Suprapubic skin (tissue), 4 donors: ENCODE data around the gene BAZ2B. TPM values are rescaled to one million over a fixed set of nuclear protein-coding genes. Genes with fewer than 3 reads are reported as not detected.
A peak's percentile ranks its signal among the peaks of the same experiment; 100 is the strongest.

ENCODE experiments used
- DNase-seq, 2 donors: peaks; one replicate each; pipeline ENCODE4 v3.0.0-alpha.2; 2019; ENCODE audit warnings: low spot score in 2 of 2
- H3K27ac ChIP-seq: fragments of 200-600 bp; sonication (generic); one replicate; pipeline ENCODE4 v1.5.1; 2019
- H3K27me3 ChIP-seq: fragments of 200-600 bp; sonication (generic); one replicate; pipeline ENCODE4 v1.5.1; 2019
- H3K36me3 ChIP-seq: fragments of 200-600 bp; sonication (generic); one replicate; pipeline ENCODE4 v1.5.1; 2019
- H3K4me1 ChIP-seq: fragments of 200-600 bp; sonication (generic); one replicate; pipeline ENCODE4 v1.5.1; 2019
- H3K4me3 ChIP-seq: fragments of 200-600 bp; sonication (generic); one replicate; pipeline ENCODE4 v1.5.1; 2019; ENCODE audit warnings: mild to moderate bottlenecking
- H3K9me3 ChIP-seq: fragments of 200-600 bp; sonication (generic); one replicate; pipeline ENCODE4 v1.5.1; 2019
- EP300 ChIP-seq: sonication (generic); formaldehyde crosslinking; IDR thresholded peaks from one replicate; pipeline ENCODE4 v1.6.1; 2017; ENCODE audit warnings: antibody characterized with exemption
- POLR2A ChIP-seq, 2 donors: fragments of 450-650 bp; IDR thresholded peaks; one replicate each; pipeline ENCODE4 v1.6.1; 2017; ENCODE audit warnings: antibody characterized with exemption in 2 of 2, mild to moderate bottlenecking in 2 of 2, moderate library complexity in 2 of 2
- POLR2AphosphoS5 ChIP-seq, 3 donors: sonication (generic); formaldehyde crosslinking; IDR thresholded peaks; one replicate each; pipeline ENCODE4 v1.6.1; 2017; ENCODE audit warnings: antibody characterized with exemption in 3 of 3
- WGBS: methylation state at CpG from one replicate; pipeline ENCODE4 v1.1.5; 2018; 5-methylcytosine and 5-hydroxymethylcytosine counted together
- total RNA-seq, 4 donors: library from RNA; depleted of rRNA; stranded (reverse); fragments of >200 nt; gene quantifications; one replicate each; pipeline ENCODE4 v1.1.0, GENCODE V29; 2016
- TF ChIP-seq, protein P1 (sequence below), 2 donors: fragments of 200-600 bp in 1 of 2; fragments of 450-650 bp in 1 of 2; sonication (generic) in 1 of 2; IDR thresholded peaks; one replicate each; pipeline ENCODE4 v1.5.1; 2016 to 2019; ENCODE audit warnings: antibody characterized with exemption in 2 of 2, mild to moderate bottlenecking in 1 of 2, moderate library complexity in 1 of 2

The BAZ2B gene
- total RNA-seq, 4 donors from 2014 or later, result 61.7 to 185 (median 80.8) TPM

DNA sequence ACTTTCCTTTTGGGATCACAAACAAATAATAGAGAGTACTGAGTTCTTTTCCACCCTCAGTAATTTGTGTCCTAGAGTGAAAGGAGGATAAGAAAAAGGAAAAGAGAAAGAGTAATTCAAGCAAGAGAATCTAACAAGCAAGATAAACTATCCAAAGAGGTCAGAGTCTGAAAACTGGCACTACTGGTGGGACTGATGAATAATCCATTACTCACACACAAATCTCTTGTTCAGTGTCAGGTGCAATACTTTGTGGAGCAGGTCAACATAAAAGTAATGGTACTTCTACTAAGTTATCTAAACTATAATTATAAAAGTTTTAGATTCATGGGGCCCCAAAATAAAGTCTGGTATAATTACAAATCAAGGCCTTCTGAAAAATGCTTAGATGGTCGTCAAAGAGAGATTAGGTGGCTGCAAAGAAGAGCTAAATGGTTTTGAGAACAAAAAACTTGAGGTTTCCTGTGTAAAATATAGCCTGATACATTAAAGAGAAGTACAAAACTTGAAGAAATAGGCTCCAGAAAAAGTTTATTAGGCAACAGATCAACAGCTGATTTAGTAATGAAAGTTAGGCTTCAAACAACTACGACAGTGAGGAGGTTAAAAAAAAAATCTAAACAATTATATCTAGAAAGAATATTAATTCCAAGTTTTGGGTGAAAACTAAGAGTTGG, 109.4 kb downstream of the BAZ2B start:
- Histone ChIP-seq H3K27me3 (no peaks in the 10 kb centered on the region), H3K9me3 (no peaks in the 10 kb centered on the region)

DNA sequence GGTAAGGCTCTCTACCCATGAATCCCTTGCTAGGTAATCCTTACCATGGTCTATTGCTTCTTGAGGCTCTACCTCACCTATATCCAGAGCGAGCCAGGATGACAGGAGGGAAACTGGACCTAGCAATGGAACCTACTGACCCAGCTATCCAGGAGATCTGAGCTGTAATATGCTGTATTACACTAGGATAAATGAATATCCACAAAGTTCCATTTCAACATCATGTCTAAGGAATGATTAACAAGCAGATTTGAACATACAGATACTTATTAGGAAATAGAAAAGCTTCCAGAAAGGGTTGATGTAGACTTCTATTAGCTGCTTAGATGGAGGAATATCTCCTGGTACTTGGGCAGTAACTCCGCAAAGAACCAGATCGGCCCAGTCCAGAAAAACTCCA, 110.1 kb downstream of the BAZ2B start:
- peaks cover 11% of the 10 kb centered on the region for H3K4me1 ChIP-seq
- WGBS, result 98% methylated on average over 3 of the region's 3 CpGs
- TF ChIP-seq POLR2AphosphoS5 (IDR thresholded peaks at IDR 0.05) (no peak), EP300 (no peak), POLR2A (IDR thresholded peaks at IDR 0.05) (no peak)
- TF ChIP-seq, protein P1, sequence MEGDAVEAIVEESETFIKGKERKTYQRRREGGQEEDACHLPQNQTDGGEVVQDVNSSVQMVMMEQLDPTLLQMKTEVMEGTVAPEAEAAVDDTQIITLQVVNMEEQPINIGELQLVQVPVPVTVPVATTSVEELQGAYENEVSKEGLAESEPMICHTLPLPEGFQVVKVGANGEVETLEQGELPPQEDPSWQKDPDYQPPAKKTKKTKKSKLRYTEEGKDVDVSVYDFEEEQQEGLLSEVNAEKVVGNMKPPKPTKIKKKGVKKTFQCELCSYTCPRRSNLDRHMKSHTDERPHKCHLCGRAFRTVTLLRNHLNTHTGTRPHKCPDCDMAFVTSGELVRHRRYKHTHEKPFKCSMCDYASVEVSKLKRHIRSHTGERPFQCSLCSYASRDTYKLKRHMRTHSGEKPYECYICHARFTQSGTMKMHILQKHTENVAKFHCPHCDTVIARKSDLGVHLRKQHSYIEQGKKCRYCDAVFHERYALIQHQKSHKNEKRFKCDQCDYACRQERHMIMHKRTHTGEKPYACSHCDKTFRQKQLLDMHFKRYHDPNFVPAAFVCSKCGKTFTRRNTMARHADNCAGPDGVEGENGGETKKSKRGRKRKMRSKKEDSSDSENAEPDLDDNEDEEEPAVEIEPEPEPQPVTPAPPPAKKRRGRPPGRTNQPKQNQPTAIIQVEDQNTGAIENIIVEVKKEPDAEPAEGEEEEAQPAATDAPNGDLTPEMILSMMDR (IDR thresholded peaks at IDR 0.05), result no peak
- H3K9me3 ChIP-seq, result no peaks in the 10 kb centered on the region
- no peak overlapping the region for H3K4me3 ChIP-seq
- DNase-seq, result no peak
- H3K27me3 ChIP-seq, result no peaks in the 10 kb centered on the region
- H3K36me3 ChIP-seq, result no peaks in the 10 kb centered on the region
- H3K27ac ChIP-seq, result no peak overlapping the region

More for the DNA sequence above, 109.4 kb downstream of the BAZ2B start:
- Histone ChIP-seq H3K36me3 (no peaks in the 10 kb centered on the region), H3K27ac (no peak overlapping the region), H3K4me1 (peaks cover 11% of the 10 kb centered on the region), H3K4me3 (no peak overlapping the region)
- TF ChIP-seq EP300 (no peak), POLR2A (IDR thresholded peaks at IDR 0.05) (no peak), POLR2AphosphoS5 (IDR thresholded peaks at IDR 0.05) (no peak)
- 77% methylated on average over 2 of the region's 2 CpGs for WGBS
- DNase-seq, result no peak

DNA sequence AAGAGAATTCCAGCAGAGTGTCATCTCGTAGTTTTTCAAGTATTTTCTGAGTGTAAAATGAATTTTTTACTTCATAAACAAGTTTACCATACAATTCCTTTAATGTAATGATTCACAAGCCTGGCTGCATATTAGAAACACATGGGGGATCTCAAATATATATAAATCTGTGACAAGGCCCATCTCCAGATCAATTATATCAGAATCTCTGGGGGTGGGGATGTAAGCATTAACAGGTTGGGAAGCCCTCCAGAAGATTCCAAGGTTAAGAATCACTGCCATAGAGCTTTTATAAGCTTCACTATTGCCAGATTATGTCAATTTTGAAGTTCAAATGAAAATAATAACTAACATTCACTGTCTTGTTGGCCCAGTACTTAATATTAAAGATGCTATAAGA, 111.2 kb downstream of the BAZ2B start:
- Histone ChIP-seq H3K27me3 (no peaks in the 10 kb centered on the region), H3K4me1 (peaks cover 11% of the 10 kb centered on the region), H3K27ac (no peak overlapping the region), H3K4me3 (no peak overlapping the region), H3K36me3 (no peaks in the 10 kb centered on the region), H3K9me3 (no peaks in the 10 kb centered on the region)
- DNase-seq, result no peak
- WGBS, result 94% methylated on average over 1 of the region's 1 CpG
- no peak for TF ChIP-seq EP300
- no peak for TF ChIP-seq POLR2A (IDR thresholded peaks at IDR 0.05)
- TF ChIP-seq, protein P1 (IDR thresholded peaks at IDR 0.05), result no peak
- no peak for TF ChIP-seq POLR2AphosphoS5 (IDR thresholded peaks at IDR 0.05)

DNA sequence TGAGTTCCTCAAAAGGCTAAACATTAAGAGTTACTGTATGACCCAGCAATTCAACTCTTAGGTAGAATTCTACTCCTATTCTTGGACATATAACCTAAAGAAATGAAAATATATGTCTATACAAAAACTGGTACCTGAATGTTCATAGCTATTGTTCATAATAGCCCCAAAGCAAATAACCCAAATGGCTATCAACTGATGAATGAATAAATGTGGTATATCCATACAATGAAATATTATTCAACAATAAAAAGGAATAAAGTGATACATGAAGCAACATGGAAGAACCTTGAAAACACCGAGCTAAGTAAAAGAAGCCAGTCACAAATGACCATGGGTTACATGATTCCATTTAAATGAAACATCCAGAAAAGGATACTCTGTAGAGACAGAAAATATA, 114.6 kb downstream of the BAZ2B start:
- TF ChIP-seq, protein P1 (IDR thresholded peaks at IDR 0.05), result no peak
- TF ChIP-seq EP300 (no peak), POLR2AphosphoS5 (IDR thresholded peaks at IDR 0.05) (no peak), POLR2A (IDR thresholded peaks at IDR 0.05) (no peak)
- no peak for DNase-seq
- WGBS, result 100% methylated on average over 1 of the region's 1 CpG

DNA sequence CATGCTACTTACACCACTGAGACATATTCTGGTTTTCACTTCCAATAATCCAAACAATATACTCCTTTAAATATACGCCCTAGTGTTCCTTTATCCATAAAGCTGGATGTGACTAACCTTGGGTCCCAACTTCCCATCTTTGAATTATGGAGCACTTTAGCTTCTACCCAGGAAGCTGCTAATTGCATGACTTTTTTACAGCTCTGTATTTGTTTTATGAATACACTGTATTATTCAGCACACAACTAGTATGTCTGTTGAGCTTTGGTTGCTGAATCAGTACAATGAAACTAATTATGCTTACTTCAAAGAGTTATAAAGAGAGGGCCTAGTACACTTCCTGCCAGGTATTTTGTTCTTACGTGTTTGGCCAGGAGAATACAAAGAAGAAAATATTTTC, 118.5 kb downstream of the BAZ2B start:
- H3K27ac ChIP-seq, result peak overlapping the region; percentile 41
- TF ChIP-seq EP300 (no peak), POLR2AphosphoS5 (IDR thresholded peaks at IDR 0.05) (no peak), POLR2A (IDR thresholded peaks at IDR 0.05) (no peak)
- TF ChIP-seq, protein P1 (IDR thresholded peaks at IDR 0.05), result no peak
- no peaks in the 10 kb centered on the region for H3K36me3 ChIP-seq
- H3K4me1 ChIP-seq, result peaks cover 7% of the 10 kb centered on the region
- H3K27me3 ChIP-seq, result no peaks in the 10 kb centered on the region
- no peak for DNase-seq
- no peaks in the 10 kb centered on the region for H3K9me3 ChIP-seq
- H3K4me3 ChIP-seq, result no peak overlapping the region
- WGBS, result 84% methylated on average over 2 of the region's 2 CpGs

More for the DNA sequence above, 114.6 kb downstream of the BAZ2B start:
- no peak overlapping the region for H3K27ac ChIP-seq
- no peaks in the 10 kb centered on the region for H3K9me3 ChIP-seq
- H3K4me3 ChIP-seq, result no peak overlapping the region
- H3K4me1 ChIP-seq, result peaks cover 13% of the 10 kb centered on the region
- no peaks in the 10 kb centered on the region for H3K36me3 ChIP-seq
- H3K27me3 ChIP-seq, result no peaks in the 10 kb centered on the region
